DMS114 treated with DMSO at 0.1 percent for 48 hours (cell line): ENCODE data around the gene LRRC4C.
A peak's percentile ranks its signal among the peaks of the same experiment; 100 is the strongest.

Experiments used
- DNase-seq: peaks from one replicate; lab custom pipeline; 2025; ENCODE audit not compliant: unreplicated experiment; lab: John Stamatoyannopoulos, UW

Gene LRRC4C

GRCh38 chr11:41459465-41460401, at the start of gene LRRC4C:
Gene LRRC4C, minus strand, starts transcription at chr11:41459652.
- DNase-seq: no peak

DNA sequence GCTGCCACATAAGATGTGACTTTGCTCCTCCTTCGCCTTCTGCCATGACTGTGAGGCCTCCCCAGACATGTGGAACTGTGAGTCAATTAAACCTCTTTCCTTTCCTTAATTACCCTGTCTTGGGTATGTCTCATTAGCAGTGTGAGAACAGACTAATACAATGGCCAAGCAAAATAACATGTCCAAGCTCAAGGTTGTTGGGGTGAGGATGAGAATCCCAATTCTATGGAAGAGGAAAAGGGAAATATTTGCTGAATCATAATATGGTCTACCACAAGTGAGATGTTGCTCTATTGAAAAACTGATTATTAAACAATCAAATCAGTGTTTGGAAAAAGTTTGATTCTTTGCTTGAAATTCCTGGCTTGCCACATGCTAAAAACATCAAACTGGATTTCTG, 48.7 kb upstream of the LRRC4C start:
- no peak for DNase-seq

- no peak for DNase-seq
These were observed 40.0 kb upstream of the LRRC4C start for GRCh38 chr11:41499429-41499828.

DNA sequence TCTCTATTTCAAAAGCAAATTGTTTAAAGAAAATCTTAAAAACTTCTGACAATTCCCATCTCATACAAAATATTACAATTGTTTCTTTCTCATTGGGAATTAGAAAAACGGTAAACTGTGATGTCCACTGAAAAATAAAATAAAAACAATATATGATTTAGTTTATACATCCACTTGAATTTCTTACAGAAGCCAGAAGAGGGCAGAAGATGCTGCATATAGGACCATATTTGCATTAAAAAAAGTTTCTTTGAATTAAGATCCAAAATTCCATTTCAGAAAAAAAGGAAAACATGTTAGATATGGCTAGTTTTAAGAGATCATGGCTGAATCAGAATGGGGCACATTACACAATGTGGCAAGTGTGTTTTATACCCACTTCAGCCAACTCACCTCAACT, 39.3 kb upstream of the LRRC4C start:
- DNase-seq: peak; percentile 2

GRCh38 chr11:41497974-41498373, 38.5 kb upstream of the LRRC4C start:
- no peak for DNase-seq

- DNase-seq: no peak
These were observed 35.3 kb upstream of the LRRC4C start for GRCh38 chr11:41494716-41495115.

DNA sequence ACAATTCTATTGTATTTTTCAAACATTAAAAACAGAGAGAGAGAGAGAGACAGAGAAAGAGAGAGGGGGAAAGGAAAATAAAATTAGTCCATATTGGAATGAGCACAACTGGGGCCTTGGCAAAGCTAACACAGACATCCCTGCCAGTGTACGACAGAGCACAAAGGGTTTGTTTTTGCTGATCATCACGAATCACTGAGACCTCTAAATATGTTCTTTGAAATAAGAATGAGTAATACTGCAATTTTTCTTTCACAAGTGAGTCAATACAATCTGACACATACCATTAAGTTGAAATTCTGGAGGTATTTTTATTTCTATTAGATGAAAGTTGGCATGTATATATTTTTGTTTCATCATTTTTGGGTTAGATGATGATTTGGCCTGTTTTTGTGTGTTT, 27.0 kb upstream of the LRRC4C start:
- no peak for DNase-seq

DNA sequence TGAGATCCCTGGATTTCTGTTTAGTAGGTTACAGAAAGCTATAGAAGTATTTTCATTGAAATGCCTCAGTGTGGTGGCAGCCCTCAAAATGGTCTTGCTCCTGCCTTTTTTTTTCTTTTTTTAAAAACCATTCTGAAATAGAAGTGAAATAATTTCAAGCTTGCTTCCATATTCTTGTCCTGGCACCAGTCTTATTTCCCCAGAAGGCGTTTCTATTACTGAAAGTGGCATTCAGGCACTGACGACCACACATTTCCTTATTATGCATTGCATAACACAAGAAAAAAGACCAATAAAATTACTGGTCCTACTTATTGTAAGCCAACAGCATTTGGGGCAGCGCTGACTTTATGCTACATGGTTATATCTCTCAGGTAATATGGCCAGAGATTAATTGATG, 24.5 kb upstream of the LRRC4C start:
- DNase-seq: no peak

GRCh38 chr11:41479179-41479578, 19.7 kb upstream of the LRRC4C start:
- no peak for DNase-seq

GRCh38 chr11:41461057-41461681, 1.7 kb upstream of the LRRC4C start:
- DNase-seq: no peak

- no peak for DNase-seq
These were observed 811 bp downstream of the LRRC4C start for GRCh38 chr11:41458641-41459040.

DNA sequence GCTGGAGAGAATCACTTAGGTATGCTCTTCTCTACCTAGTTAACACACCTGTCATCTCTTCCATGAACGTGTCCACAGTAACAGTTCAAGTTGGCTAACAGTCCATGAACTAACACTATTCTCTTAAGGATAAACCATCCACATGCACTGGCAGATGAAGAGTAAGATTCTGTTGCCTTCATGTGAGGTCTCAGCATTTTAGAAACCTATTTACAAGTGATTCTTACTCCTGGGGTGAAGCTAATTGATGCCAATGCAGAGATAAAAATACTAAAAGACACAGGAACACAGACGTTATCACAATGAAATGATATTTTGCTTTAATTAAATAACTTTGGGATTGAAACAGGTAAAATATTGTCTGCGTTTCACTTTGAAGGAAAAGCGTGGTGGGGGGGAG, 1.3 kb downstream of the LRRC4C start:
- no peak for DNase-seq

GRCh38 chr11:41457216-41458014, 2.0 kb downstream of the LRRC4C start:
- DNase-seq: no peak

- DNase-seq: no peak
These were observed 3.2 kb downstream of the LRRC4C start for GRCh38 chr11:41456269-41456668.

DNA sequence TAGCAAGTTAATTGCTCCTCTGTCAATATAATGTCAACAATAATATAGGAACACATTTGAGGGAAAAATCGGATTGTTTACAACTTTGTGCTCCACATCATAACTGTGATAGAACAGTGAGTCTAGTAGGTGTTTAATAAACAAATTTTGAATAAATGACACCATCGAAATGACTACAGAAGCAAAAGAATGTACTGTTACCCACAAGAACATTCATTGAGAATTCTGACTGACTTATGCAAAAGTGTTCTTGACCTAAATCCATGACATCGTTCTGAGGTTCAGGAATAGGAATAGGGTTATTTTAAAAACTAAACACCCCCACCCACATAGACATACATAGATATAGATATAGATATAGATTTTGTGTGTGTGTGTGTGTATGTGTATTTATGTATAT, 8.4 kb downstream of the LRRC4C start:
- no peak for DNase-seq

DNA sequence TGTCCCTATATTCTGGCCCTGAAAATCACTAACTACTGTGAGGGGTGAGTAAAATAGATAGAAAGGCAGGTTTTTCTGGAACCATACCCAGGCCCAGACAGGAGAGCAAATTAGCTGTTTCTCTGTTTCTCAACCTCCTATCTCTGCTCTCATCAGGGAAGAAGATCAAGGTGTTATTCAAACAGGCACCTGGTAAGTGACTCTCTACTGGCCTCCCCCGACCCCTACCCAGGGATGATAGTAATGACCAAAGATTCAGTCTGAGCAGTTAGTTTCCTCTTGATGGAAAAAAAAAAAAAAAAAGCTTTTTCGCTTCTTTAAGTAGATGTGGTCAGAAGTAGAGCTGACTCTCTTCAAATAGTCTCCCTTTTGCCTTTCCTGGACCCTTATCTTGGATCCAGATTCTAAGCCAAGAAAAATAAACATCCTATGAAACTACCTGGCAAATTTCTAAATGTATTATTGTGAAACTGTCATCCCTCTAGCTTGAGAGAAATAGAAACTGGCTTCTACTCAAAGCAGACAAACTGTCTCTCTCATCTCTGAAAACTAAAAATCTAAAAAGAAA, 9.9 kb downstream of the LRRC4C start:
- no peak for DNase-seq

DNA sequence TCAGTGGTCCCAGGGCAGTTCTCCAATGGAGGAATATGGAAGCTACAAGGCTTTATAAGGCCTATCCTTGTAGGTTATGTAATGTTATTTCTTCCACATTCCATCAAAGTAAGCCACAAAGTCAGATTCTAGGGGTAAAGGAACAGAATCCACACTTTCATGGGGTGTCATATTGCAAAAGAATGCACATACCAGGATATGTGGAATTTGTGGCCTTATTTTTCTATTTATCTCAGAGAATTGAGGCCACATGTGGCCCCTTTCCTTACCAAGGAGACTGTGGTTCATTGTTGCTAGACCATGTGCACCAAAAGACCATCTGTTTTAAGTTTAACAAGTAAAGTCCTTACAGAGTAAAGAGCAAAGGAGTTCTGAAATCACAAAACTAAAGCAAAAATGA, 12.9 kb downstream of the LRRC4C start:
- no peak for DNase-seq

DNA sequence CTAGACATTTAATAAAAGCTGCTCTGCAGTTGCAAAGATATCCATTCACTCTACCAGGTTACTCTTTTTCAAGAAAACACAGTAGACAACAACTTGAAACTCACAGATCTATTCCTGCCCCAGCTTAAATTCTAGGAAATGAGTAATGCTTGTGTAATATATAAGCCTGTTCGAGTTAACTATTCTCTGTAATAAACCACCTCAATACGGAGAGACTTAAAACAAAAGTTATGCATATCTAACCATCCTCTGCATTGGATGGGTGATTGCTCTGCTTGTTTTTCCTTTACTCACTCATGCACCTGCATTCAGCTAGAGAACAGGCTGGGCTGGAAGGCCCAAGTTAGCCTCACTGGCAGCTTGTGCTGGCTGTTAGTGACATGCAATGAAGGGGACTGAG, 13.3 kb downstream of the LRRC4C start:
- DNase-seq: no peak

GRCh38 chr11:41437006-41437490, 22.4 kb downstream of the LRRC4C start:
- no peak for DNase-seq

DNA sequence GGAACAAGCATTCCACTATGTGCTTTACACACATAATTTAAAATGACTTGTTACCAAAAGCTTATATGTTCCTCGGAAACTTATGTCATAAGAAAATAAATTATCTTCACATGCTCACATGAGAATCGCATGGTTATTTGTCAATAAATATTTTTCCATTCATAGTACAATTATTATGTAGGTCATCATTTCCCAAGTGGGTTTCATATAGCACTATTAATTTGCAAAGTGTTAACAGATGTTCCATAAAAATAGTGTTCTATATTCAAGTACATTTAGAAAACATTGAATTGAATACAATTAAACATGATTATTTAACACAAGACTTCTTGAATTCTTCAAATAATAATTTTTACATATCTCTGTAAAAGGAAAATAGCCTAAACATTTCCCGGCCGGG, 23.9 kb downstream of the LRRC4C start:
- no peak for DNase-seq

- no peak for DNase-seq
These were observed 27.7 kb downstream of the LRRC4C start for GRCh38 chr11:41431784-41432183.
